WTC11 (cell line): ENCODE measurements around the gene HMGCL.

Experiments used
- CTCF ChIP-seq: fragments of 200-600 bp; IDR thresholded peaks from 2 replicates; pipeline ENCODE4 v1.8.0; 2022; ENCODE audit warnings: antibody characterized with exemption
- FOXJ3 ChIP-seq: sonication (generic); formaldehyde crosslinking; IDR thresholded peaks from 2 replicates; pipeline ENCODE4 v1.9.0; 2021; ENCODE audit warnings: missing genetic modification reagents, mild to moderate bottlenecking, borderline replicate concordance
- MXD4 ChIP-seq: fragments of 250-450 bp; sonication (Bioruptor Pico); IDR thresholded peaks from 2 replicates; pipeline ENCODE4 v1.8.0; 2021; ENCODE audit warnings: mild to moderate bottlenecking, moderate library complexity, borderline replicate concordance
- ZNF317 ChIP-seq: sonication (generic); formaldehyde crosslinking; IDR thresholded peaks from 2 replicates; pipeline ENCODE4 v1.8.1; 2023; ENCODE audit warnings: low read depth, mild to moderate bottlenecking, moderate library complexity, missing genetic modification reagents, borderline replicate concordance

- TF ChIP-seq CTCF (no peak), MXD4 (CRISPR knock-in tag) (no peak), ZNF317 (CRISPR knock-in tag) (no peak), FOXJ3 (CRISPR knock-in tag) (no peak)
Observed at GRCh38 chr1:23791516-23792047, 33.6 kb downstream of the HMGCL start.
